Thoracic aorta (tissue), 2 donors: ENCODE results near the gene RUNX1. TPM values are rescaled to one million over a fixed set of nuclear protein-coding genes. Genes with fewer than 3 reads are reported as not detected.

Experiments
- ATAC-seq: fragments of 150-250 bp; one replicate; pipeline ENCODE4 v1.8.0; 2017; ENCODE audit warnings: low read depth; ENCODE audit not compliant: insufficient number of reproducible peaks, low FRiP score
- DNase-seq: peaks from one replicate; pipeline ENCODE4 v3.0.0-alpha.2; 2020; ENCODE audit warnings: low spot score
- H3K27ac ChIP-seq, 2 donors: fragments of 200-600 bp; sonication (generic); 1 replicate in 1 of 2; 2 replicates in 1 of 2; pipeline ENCODE4 v1.5.1; 2016; ENCODE audit warnings: mild to moderate bottlenecking in 2 of 2, moderate library complexity in 2 of 2
- H3K27me3 ChIP-seq: fragments of 200-600 bp; sonication (generic); replicated peaks from 2 replicates; pipeline ENCODE4 v1.6.0; 2016; ENCODE audit warnings: mild to moderate bottlenecking; ENCODE audit not compliant: insufficient read depth
- H3K36me3 ChIP-seq: fragments of 200-600 bp; sonication (generic); one replicate; pipeline ENCODE4 v1.5.1; 2016
- H3K4me1 ChIP-seq, 2 donors: fragments of 200-600 bp; sonication (generic); 1 replicate in 1 of 2; 2 replicates in 1 of 2; pipeline versions ENCODE4 v1.5.1 to v1.6.0; 2016; ENCODE audit warnings: low read depth in 2 of 2, mild to moderate bottlenecking in 1 of 2; ENCODE audit not compliant: control insufficient read depth in 1 of 2
- H3K4me3 ChIP-seq: fragments of 200-600 bp; sonication (generic); 2 replicates; pipeline ENCODE4 v1.5.1; 2016; ENCODE audit warnings: mild to moderate bottlenecking
- H3K9me3 ChIP-seq: fragments of 200-600 bp; sonication (generic); 2 replicates; pipeline ENCODE4 v1.5.1; 2016
- total RNA-seq, 2 donors: library from RNA; depleted of rRNA; stranded (reverse); fragments of >200 nt; gene quantifications; one replicate each; pipeline versions ENCODE4 v1.1.0 to v1.2.3, GENCODE V29; 2016
- TF ChIP-seq, protein P1 (sequence below): fragments of 200-600 bp; sonication (generic); IDR thresholded peaks from one replicate; pipeline ENCODE4 v1.5.1; 2019; ENCODE audit warnings: antibody characterized with exemption

RUNX1 gene
- total RNA-seq, 2 donors from 2014 or later: 47.4 to 64.7 TPM

DNA sequence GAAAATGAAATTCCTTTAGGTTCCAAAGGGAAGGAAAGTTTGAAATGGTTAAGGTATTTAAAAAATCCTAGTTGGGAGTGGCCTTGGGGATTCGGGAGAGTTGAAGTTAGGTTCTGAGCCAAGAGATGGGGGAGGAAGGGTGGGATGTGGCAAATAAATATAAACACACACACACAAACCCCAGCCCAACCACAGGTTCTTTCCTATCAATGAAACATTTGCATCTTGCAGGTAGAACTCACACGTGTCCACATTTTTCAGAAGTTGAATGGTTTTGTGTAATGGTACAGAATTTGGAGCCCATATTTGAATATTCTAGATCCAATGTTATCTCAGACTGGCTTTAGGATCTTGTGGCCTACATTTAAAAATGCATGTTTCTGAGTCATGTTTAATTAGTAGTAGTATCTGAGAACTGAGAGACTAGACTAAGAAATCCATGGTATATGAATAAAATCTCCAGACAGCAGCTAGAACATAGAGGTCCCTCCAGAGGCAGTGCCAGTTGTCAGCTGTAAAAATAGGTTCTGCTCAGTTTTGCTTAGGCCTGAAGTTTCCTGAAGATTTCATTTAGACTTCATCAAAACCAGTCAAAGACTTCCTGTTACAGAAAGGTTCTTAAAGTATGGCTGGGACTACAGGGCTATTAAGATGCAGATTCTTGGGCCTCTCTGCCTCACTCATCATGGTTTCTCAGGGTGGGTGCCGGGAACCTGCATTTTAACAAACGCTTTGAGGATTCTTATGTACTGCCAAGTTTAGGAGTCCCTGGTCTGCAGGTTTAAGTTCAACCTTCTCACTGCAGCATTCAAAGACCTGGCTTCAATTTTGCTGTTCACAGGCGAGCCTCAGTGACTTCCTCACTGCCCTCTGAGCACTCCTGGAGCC, 21.3 kb downstream of the RUNX1 start:
- no peak for DNase-seq
- Histone ChIP-seq H3K36me3 (no peaks in the 10 kb centered on the region), H3K4me1 (no peaks in the 10 kb centered on the region), H3K27ac (no peak overlapping the region), H3K9me3 (no peaks in the 10 kb centered on the region), H3K4me3 (no peak overlapping the region), H3K27me3 (no peaks in the 10 kb centered on the region)
- TF ChIP-seq, protein P1, sequence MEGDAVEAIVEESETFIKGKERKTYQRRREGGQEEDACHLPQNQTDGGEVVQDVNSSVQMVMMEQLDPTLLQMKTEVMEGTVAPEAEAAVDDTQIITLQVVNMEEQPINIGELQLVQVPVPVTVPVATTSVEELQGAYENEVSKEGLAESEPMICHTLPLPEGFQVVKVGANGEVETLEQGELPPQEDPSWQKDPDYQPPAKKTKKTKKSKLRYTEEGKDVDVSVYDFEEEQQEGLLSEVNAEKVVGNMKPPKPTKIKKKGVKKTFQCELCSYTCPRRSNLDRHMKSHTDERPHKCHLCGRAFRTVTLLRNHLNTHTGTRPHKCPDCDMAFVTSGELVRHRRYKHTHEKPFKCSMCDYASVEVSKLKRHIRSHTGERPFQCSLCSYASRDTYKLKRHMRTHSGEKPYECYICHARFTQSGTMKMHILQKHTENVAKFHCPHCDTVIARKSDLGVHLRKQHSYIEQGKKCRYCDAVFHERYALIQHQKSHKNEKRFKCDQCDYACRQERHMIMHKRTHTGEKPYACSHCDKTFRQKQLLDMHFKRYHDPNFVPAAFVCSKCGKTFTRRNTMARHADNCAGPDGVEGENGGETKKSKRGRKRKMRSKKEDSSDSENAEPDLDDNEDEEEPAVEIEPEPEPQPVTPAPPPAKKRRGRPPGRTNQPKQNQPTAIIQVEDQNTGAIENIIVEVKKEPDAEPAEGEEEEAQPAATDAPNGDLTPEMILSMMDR: no peak
- ATAC-seq: no peak

DNA sequence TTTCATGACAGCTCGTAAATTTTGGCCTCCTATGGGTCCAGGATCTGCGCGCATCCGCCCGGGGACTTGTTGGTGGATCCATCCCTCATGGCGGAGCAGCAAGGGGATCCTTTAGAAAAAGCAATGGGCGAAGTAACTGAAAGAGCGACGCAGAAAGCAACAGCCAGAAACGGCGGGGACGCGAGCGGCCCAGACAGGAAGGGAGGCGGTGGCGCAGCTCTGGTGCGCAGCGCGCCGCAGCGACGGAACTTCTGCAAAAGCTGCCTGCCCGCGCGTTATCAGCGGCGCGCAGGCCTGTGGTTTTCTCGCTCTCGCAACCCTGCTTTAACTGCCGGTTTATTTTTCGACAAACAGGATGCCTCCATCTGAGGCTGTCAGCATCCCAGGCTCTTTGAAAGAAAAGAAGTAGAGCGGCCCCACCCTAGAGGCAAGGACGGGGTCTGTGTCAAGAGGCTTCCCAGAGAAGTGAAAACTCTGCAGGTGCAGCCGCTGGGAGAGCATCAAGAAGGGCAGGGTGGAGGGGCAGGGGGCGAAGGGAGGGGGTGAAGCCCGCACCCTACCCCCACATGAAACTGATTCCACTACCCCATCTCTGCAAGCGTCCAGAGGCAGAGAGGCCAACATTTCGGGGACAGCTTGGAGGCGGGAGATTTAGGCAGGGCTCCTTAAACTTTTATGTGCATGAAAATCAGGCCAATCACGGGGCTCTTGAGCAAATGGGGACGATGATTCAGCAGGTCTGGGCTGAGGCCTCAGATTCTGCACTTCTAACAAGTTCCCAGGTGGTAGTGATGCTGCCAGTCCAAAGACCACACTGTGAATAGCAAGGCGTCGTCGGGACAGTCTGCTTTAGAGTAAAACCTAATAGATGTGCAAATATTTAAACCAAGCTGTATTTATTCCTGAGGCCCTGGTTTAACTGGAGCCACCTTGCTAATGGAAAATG, 22.2 kb downstream of the RUNX1 start:
- no peak overlapping the region for H3K27ac ChIP-seq
- H3K4me3 ChIP-seq: peak overlapping the region; percentile 64

DNA sequence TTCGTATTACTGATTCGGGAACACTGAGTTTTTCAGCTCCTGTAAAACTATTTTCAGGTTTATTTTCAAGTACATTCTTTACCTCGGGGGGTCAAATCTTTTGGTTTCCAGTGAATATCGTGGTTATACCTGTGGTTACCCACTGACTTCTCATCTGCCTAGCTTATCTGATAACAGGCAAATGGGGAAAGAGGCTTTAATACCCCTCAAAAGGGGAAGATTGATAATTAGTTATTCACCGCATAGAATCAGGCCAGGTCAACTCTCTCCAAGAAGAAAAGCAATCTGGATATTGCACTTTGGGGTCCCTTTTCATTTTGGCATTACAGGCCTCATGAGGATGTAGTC, 23.0 kb downstream of the RUNX1 start:
- no peak overlapping the region for H3K27ac ChIP-seq
- no peaks in the 10 kb centered on the region for H3K36me3 ChIP-seq
- no peaks in the 10 kb centered on the region for H3K27me3 ChIP-seq
- H3K9me3 ChIP-seq: no peaks in the 10 kb centered on the region
- ATAC-seq: no peak
- peak overlapping the region; percentile 64 for H3K4me3 ChIP-seq
- TF ChIP-seq, protein P1: no peak
- DNase-seq: no peak
- no peaks in the 10 kb centered on the region for H3K4me1 ChIP-seq

More for the DNA sequence above, 22.2 kb downstream of the RUNX1 start:
- Histone ChIP-seq H3K27me3 (no peaks in the 10 kb centered on the region), H3K36me3 (no peaks in the 10 kb centered on the region), H3K9me3 (no peaks in the 10 kb centered on the region), H3K4me1 (no peaks in the 10 kb centered on the region)
- no peak for ATAC-seq
- TF ChIP-seq, protein P1: no peak
- DNase-seq: no peak

DNA sequence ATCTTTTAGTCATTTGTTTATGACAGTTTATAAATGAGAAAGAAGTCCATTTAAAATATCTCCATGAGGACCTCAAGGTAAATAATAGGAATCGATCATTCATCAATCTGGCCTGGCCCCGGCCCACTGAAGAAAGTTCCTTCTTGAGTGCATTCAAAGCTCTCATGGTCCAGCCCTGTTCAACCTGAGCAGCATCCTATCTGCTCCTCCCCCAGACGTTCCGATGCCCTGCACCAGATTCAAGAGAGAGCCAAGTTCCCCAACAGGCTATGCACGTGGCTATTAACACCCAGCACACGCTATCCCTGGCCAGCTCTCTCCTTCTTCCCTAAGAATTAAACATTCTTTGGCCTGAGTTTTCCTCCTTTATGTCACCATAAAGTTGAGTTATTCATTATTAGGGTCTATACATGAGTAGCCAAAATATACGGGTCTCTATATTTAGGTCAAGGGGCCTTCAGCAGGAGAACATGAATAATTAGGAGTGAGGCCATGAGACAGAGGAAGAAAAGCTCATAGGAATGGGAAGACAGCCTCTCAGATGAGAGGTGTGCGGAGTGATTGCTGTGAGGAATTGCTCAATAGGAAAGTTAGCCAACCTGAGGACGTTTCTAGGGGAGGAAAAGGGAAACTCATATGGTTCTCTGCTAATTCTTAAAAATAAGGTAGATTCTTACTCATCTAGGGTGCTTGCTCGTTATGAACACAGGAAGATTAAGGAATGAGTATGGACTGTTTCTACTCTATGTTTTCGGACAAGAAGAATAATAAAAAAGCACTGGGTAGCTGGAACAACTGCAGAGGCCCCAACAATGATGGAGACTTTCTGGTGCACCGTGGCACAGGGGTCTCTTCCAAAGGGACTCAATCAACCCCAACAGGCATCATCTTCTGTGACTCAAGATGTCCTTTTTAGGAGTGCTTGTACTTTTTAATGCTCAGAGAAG, 23.6 kb downstream of the RUNX1 start:
- H3K27ac ChIP-seq: no peak overlapping the region
- no peak overlapping the region for H3K4me3 ChIP-seq
- H3K4me1 ChIP-seq: no peaks in the 10 kb centered on the region
- no peaks in the 10 kb centered on the region for H3K9me3 ChIP-seq
- TF ChIP-seq, protein P1: no peak
- no peaks in the 10 kb centered on the region for H3K36me3 ChIP-seq
- ATAC-seq (no peak), DNase-seq (no peak)
- no peaks in the 10 kb centered on the region for H3K27me3 ChIP-seq
